GM23248 (cell line): ENCODE data around the gene SMOC2.

Source experiments
- EZH2 ChIP-seq: fragments of 200-600 bp; sonication (generic); IDR thresholded peaks from 2 replicates; pipeline ENCODE4 v1.6.1; 2018; ENCODE audit warnings: antibody characterized with exemption, mild to moderate bottlenecking; ENCODE audit not compliant: insufficient read depth, poor library complexity, severe bottlenecking
- EZH2phosphoT487 ChIP-seq: fragments of 200-600 bp; sonication (generic); IDR thresholded peaks from 2 replicates; pipeline ENCODE4 v1.6.1; 2018; ENCODE audit warnings: antibody characterized with exemption, moderate library complexity, mild to moderate bottlenecking, low read depth; ENCODE audit not compliant: insufficient read depth

DNA sequence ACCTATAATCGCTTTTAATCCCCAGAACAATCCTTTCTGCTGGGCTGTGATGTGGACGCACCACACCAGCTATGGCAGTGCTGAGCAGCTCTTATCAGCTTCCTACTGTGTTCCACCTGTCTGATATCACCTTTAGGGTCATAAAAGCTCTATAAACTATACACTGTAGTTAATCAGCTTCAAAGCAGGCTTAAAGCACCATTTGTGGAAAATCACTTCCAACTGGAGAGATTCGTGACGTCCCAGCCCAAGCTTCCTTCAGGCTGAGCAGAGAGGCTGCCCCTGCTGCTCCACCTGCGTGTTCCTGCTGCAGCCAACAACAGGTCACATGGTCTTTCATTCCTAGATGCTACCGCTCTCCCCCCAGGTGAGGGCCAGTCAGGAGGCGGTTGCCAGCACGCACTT, 156.5 kb downstream of the SMOC2 start:
- TF ChIP-seq EZH2, result no peak
- TF ChIP-seq EZH2phosphoT487, result no peak
